WERI-Rb-1 (cell line): ENCODE results near the gene RAB10.

Source experiments
- DNase-seq: peaks from one replicate; pipeline ENCODE4 v3.0.0-alpha.2; 2020
- H3K27ac ChIP-seq: fragments of 250-450 bp; sonication (Bioruptor Pico); 2 replicates; pipeline ENCODE4 v1.5.1; 2020; ENCODE audit warnings: mild to moderate bottlenecking, moderate library complexity
- H3K27me3 ChIP-seq: fragments of 250-450 bp; sonication (Bioruptor Pico); 2 replicates; pipeline ENCODE4 v1.5.1; 2021; ENCODE audit warnings: mild to moderate bottlenecking, low read depth, moderate library complexity; ENCODE audit not compliant: insufficient read depth, severe bottlenecking
- H3K36me3 ChIP-seq: fragments of 250-450 bp; sonication (Bioruptor Pico); 2 replicates; pipeline ENCODE4 v1.5.1; 2020; ENCODE audit warnings: mild to moderate bottlenecking, moderate library complexity
- H3K4me3 ChIP-seq: 2 replicates; pipeline ENCODE4 v1.5.1; 2011; ENCODE audit warnings: low read depth, mild to moderate bottlenecking, control low read depth, low read length
- H3K9me3 ChIP-seq: fragments of 250-450 bp; sonication (Bioruptor Pico); 2 replicates; pipeline ENCODE4 v1.5.1; 2021; ENCODE audit warnings: mild to moderate bottlenecking, moderate library complexity; ENCODE audit not compliant: severe bottlenecking
- TF ChIP-seq, protein P1 (sequence below): IDR thresholded peaks from 2 replicates; pipeline ENCODE4 v1.5.1; 2011; ENCODE audit warnings: low read depth, mild to moderate bottlenecking, control low read depth, inconsistent platforms, low read length

The RAB10 gene

DNA sequence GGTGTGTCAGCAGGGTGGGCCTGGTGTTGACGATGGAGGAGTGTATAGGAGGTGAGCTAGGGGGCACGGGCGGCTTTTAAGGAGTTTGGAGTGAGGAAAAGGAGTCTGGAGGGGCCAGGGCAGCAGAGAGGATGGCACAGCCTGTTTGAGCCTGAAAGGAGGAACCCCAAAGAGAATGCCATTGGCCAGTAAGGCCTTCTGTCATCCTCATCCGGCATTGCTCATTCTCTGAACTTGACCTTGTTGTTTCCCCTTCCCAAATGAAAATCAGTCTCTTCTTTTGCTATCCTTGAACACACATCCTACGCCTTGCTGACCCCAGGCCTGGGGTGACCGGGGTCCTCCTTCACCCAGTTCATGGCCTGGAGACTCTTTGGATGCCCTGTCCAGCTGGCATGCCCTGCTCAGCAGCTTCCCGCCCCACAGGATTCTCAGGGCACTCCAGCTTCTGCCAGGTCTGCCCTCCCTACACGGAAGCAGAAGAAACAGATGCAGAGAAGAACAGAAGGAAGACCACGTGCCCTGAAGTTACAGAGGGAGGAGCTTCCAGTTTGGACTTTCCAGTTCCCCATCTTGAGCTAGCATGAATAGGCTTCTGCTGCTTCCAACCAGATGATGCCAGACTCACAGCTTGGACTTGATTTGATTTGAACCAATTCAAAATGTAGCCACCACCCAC is 31.1 kb upstream of the RAB10 start:
- H3K27me3 ChIP-seq = no peaks in the 10 kb centered on the region
- TF ChIP-seq, protein P1, sequence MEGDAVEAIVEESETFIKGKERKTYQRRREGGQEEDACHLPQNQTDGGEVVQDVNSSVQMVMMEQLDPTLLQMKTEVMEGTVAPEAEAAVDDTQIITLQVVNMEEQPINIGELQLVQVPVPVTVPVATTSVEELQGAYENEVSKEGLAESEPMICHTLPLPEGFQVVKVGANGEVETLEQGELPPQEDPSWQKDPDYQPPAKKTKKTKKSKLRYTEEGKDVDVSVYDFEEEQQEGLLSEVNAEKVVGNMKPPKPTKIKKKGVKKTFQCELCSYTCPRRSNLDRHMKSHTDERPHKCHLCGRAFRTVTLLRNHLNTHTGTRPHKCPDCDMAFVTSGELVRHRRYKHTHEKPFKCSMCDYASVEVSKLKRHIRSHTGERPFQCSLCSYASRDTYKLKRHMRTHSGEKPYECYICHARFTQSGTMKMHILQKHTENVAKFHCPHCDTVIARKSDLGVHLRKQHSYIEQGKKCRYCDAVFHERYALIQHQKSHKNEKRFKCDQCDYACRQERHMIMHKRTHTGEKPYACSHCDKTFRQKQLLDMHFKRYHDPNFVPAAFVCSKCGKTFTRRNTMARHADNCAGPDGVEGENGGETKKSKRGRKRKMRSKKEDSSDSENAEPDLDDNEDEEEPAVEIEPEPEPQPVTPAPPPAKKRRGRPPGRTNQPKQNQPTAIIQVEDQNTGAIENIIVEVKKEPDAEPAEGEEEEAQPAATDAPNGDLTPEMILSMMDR = no peak
- no peak overlapping the region for H3K4me3 ChIP-seq
- no peak overlapping the region for H3K27ac ChIP-seq
- H3K9me3 ChIP-seq = no peaks in the 10 kb centered on the region
- no peaks in the 10 kb centered on the region for H3K36me3 ChIP-seq
- DNase-seq = no peak

- TF ChIP-seq, protein P1 = no peak
- DNase-seq = no peak
- H3K36me3 ChIP-seq = no peaks in the 10 kb centered on the region
- H3K27ac ChIP-seq = no peak overlapping the region
- H3K9me3 ChIP-seq = peaks cover 2% of the 10 kb centered on the region
- H3K4me3 ChIP-seq = no peak overlapping the region
- H3K27me3 ChIP-seq = peaks cover 8% of the 10 kb centered on the region
These were observed 25.8 kb upstream of the RAB10 start for GRCh38 chr2:26008095-26008494.

- peaks cover 2% of the 10 kb centered on the region for H3K9me3 ChIP-seq
- H3K27me3 ChIP-seq = peaks cover 14% of the 10 kb centered on the region
- TF ChIP-seq, protein P1 = no peak
- DNase-seq = no peak
- no peak overlapping the region for H3K27ac ChIP-seq
- H3K4me3 ChIP-seq = no peak overlapping the region
- no peaks in the 10 kb centered on the region for H3K36me3 ChIP-seq
These were observed 24.9 kb upstream of the RAB10 start for GRCh38 chr2:26008851-26009566.

GRCh38 chr2:26009567-26009963 is 24.3 kb upstream of the RAB10 start:
- Histone ChIP-seq H3K27ac (no peak overlapping the region), H3K9me3 (peaks cover 2% of the 10 kb centered on the region), H3K36me3 (no peaks in the 10 kb centered on the region), H3K4me3 (no peak overlapping the region), H3K27me3 (peaks cover 14% of the 10 kb centered on the region)
- DNase-seq = no peak
- TF ChIP-seq, protein P1 = no peak

DNA sequence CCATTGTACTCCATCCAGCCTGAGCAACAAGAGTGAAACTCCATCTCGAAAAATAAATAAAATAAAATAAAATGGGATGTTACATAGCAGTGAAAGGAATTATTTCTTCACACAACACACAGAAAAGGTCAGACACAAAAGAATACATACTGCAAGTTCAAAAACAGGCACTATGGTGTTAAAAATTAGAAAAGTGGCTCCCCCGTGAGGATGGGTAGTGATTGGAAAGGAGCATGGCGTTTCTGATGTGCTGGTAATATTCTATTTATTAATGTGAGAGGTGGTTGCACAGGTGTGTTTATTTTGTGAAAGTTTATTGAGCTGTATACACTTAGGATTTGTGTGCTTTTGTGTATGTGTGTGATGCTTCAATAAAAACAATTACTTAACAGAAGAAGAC is 22.9 kb upstream of the RAB10 start:
- H3K27ac ChIP-seq = no peak overlapping the region
- TF ChIP-seq, protein P1 = no peak
- peaks cover 2% of the 10 kb centered on the region for H3K9me3 ChIP-seq
- H3K27me3 ChIP-seq = peaks cover 14% of the 10 kb centered on the region
- no peak overlapping the region for H3K4me3 ChIP-seq
- DNase-seq = no peak
- H3K36me3 ChIP-seq = no peaks in the 10 kb centered on the region

DNA sequence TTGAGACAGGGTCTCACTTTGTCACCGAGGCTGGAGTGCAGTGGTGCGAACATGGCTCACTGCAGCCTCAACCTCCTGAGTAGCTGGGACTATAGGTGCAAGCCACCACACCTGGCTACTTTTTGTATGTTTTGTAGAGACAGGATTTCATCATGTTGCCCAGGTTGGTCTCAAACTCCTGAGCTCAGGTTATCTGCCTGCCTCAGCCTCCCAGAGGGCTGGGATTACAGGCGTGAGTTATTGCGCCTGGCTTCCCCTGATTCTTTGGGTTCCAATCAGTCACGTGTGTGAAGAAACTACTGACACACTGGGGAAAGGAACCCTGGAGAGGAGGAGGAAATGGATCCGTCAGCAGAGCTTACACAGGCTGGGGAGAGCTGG is 22.3 kb upstream of the RAB10 start:
- no peaks in the 10 kb centered on the region for H3K36me3 ChIP-seq
- H3K27ac ChIP-seq = no peak overlapping the region
- TF ChIP-seq, protein P1 = no peak
- H3K9me3 ChIP-seq = peaks cover 2% of the 10 kb centered on the region
- DNase-seq = no peak
- H3K4me3 ChIP-seq = no peak overlapping the region
- peaks cover 14% of the 10 kb centered on the region for H3K27me3 ChIP-seq
